Dedifferentiated amniotic fluid mesenchymal stem cell (primary cell): ENCODE data around the gene SORL1.
"Not testable (repeated sequence)": the region's sequence is repeated elsewhere in the genome, so short reads cannot be mapped to it uniquely, and the experiment has no call there.

Experiments
- DNase-seq: peaks from one replicate; pipeline ENCODE4 v3.0.0-alpha.2; 2016; ENCODE audit errors: extremely low spot score

The SORL1 gene

DNA sequence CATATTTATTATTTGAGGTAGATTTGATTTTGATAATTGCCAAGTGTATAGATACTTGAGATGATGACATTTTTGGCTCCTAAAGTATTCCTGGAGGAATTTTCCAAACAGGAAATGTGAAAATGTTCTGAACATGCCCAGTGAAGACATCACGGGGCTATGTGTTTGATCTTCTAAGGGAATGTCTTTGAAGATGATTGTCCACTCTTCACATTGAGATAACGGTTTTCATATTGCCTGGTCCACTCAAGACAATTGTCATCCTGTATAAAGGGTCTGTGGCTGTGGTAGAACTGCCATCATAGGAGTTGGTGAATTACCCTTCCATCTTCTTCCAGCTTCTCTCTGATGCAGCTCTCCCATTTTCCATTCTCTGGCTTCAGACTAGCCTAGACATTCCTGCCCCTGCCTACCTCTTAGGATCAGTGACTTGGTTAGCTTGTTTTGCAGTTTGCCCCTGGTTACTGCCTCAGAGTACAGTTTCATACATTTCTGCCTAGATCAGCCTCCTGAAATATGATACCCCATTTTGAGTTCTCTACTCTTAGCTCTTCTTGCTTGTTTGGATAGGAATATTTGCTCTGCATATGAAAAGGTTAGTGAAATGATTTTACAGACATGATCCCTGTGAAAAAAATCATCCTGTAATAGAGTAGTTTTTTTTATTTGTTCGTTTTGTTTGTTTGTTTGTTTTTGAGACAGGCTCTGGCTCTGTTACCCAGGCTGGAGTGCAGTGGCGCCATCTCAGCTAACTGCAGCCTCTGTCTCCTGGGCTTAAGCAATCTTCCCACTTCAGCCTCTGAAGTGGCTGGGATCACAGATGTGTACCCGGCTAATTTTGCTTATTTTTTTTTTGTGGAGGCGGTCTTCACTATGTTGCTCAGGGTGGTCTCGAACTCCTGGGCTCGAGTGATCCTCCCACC, 112.0 kb downstream of the SORL1 start:
- no peak for DNase-seq

DNA sequence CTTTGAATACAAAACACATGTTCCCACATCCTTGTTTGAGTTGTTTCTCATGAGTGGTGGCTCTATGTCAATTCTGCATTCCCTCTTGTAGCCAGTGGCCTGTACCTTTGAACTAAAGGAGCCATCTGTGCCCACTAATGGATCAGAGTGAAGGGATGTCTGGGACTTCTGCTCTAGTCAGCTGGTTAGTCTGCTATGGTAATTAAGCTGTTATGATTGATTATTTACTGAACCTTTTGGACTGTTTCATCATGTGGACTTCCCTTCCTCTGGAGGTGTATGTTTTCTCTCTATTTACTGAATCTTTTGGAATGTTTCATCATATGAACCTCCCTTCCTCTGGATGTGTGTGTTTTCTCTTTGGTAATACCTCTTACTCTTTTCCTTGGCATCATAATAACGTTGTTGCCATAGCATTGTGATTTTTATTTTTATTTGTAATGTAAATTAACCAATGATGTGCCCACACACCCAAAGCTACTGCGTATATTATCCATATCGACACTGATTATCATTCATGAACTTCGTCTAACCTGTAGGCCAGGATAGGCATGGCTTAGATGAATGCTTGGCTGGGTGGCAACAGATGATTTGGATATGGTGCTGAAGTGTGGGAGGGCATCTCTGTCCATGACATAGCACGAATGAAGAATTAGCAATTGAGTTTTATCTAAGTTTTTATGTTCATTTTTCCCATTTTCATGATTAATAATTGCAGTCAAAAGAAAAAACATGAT, 113.0 kb downstream of the SORL1 start:
- no peak for DNase-seq

DNA sequence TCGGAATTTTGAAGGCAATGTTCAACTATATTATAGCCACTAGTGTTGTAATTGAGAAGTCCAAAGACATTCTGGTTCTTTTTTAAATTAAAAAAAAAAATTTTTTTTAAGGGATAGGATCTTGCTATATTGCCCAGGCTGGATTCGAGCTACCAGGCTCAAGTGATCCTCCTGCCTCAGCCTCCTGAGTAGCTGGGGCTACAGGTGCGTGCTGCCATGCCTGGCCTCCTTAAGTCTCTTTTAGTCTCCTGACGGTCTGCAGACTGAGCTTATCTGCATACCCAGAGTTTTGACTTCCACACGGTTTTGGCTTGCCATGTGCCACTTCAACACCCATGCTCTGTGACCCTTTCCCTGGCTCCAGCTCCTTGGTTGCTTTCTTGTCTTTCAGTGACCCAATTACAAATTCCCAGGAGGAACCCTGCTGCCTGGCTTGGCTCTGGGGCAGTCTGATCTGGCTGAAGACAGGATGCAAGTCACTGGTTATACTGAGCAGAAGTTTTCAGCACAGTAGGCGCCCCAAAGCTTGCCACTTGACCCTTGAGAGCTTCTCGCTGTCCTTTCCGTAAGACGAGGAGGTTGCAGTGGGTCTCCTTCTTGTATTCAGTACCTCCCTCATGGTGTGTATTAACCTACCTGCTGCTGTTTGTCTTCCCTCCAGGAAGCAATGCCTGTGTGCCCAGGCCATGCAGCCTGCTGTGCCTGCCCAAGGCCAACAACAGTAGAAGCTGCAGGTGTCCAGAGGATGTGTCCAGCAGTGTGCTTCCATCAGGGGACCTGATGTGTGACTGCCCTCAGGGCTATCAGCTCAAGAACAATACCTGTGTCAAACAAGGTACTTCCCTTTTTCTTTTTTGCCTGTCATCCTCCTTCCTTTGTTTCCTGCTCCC, 114.4 kb downstream of the SORL1 start:
- no peak for DNase-seq

DNA sequence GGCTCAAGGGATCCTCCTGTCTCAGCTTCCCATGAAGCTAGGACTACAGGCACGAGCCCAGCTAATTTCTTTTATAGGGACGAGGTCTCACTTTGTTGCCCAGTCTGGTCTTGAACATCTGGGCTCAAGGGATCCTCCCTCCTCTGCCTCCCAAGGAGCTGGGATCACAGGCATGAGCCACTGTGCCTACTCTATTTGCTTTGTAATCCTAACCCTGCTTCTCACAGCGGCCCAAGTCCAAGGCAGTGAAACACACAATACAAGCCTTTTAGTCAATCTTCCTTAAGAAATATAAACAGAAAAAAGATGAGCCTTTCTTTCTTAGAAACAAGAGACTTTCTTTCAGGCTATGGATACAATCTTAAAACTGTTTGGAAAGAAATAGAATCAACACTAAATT, 115.9 kb downstream of the SORL1 start:
- DNase-seq, result no peak

DNA sequence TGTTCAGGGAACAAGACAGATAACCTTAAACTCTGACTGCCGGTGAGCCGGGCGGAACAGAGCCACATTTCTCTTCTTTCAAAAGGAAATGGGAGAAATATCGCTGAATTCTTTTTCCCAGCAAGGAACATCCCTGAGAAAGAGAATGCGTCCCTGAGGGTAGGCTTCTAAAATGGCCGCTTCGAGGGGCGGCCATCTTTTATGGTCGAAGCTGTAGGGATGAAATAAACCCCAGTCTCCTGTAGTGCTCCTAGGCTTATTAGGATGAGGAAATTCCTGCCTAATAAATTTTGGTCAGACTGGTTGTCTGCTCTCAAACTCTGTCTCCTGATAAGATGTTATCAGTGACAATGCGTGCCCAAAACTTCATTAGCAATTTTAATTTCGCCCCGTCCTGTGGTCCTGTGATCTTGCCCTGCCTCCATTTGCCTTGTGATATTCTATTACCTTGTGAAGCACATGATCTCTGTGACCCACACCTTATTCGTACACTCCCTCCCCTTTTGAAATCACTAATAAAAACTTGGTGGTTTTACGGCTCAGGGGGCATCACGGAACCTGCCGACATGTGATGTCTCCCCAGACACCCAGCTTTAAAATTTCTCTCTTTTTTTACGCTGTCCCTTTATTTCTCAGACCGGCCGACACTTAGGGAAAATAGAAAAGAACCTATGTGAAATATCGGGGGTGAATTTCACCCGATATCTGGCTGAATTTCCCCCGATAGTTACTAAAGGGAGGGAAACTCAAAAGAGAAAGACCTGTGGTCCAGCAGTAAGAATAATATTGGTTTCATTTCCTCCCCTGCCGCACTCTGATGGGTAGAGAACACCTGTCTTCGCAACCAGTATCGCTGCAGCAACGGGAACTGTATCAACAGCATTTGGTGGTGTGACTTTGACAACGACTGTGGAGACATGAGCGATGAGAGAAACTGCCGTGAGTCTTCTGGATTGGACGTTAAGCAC, 117.5 kb downstream of the SORL1 start:
- DNase-seq, result not testable (repeated sequence)

DNA sequence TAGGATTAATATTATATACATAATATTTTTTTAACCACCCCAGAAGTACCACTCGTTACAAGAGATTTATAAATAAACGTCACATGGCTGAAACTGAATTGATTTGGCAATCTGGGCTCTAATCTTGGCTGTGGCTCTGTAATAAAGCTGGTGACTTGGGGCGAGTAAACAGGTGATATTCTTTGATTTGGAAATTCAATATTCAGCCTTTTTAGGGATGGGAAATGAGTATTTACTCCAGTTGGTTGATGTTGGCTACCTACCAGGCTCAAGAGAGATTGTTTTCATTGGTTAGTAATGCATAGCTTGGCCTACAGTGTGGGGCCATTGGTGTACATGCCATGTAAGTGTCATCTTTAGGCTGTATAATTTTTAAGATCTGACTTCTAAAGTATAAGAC, 118.3 kb downstream of the SORL1 start:
- no peak for DNase-seq

DNA sequence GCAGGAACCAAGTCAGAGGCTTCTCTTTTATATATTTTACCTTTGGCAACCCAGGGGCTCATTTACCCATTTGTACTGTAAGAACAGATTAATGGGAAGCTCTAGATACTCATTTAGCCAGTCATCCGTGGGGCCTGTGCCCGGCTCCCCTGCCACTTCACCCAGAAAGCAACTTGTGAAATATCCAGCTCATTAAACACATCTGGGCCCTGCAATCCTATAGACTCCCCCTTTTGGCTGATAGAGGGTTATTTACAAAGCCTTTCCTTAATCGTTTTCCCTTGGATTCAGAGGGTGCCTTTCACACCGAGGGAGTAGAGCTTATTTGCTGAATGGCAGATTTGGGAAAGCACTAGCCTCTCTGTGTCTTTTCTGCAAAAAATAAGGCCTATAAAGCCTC, 119.4 kb downstream of the SORL1 start:
- DNase-seq, result no peak

DNA sequence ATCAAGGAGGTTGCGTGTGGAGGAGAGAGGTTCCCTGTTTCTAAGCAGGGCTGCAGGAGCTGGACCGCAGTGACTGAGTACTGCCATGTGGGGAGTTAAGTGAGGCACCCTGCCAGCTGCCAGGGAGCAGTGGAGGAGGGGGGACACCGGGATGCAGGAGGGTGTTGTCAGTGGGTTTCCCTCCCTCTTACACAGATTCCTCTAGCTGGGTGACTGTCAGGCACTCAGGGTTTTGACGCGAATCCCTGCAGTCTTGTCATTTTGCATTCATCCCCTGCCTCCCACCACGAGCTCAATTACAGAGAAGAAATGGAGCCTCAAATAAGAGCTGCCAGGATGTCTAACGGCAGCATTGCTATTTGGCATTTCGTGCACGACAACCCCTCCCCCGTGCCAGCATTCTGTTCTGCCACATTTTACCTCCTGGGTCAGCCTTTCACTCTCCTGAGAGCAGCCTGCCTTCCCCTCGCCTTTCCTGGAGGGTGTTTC, 120.5 kb downstream of the SORL1 start:
- no peak for DNase-seq

DNA sequence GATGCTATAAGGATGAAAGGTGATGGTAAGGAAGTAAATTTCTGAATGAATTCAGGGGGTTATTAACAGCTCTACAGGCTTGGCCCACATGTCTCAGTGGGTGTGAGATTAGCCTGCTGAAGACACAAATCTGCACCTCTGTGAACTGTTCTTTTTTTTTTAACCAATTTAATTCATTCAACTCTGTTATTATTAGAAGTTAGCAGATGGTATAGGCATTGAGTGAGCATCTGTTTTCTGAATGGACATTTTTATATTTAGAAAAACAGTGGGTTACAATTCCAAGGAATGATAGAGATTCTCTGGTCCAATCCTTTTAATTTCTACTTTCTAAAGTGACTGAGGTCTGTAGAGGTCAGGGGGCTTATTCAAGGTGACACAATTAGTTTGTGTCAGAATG, 122.7 kb downstream of the SORL1 start:
- DNase-seq, result no peak

DNA sequence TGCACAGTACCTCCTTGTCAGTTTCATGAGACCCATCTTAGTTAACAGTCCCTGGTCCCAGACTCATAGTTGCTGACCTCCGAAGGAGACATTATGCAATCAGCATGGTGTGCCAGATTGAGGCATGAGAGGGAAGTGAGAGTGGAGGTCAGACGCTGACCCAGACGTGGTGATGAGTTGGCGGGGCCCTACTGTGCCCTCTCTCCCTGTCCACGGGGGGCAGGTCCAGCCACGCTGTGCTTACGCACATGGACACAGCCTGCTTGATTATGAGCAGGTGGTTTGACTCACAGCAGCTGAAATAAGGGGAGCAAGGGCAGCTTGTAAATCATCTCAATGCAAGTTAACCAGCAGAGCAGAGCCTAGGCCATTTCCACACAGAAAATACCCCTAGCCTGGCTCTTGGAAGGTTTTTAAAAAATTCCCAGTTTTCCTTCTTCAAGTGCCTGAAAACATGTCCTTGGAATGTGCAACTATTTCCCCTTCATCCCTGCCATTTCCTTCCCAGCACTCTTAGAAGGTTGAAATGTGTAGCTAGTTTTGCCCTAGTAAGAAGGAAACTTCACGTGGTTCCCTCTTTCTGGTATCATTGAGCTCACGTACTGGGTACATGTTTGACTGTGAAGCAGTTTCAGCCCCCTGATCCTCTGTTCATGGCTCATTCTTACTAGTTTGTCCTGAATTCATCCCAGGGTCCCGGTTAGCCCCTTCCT, 123.3 kb downstream of the SORL1 start:
- no peak for DNase-seq

DNA sequence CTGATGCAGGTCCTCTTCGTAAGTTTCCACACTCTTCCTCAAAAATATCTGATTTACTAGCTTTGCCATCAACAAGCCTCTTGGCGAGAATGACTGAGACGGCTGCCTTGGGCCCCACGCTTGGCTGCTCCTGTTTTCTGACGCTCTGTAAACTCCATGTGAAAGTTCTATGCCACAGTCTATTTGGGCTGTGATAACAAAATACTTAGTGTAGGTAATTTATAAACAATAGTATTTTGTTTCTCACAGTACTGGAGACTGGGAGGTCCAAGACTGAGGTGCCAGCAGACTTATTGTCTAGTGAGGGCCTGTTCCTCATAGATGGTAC, 123.8 kb downstream of the SORL1 start:
- DNase-seq, result no peak

DNA sequence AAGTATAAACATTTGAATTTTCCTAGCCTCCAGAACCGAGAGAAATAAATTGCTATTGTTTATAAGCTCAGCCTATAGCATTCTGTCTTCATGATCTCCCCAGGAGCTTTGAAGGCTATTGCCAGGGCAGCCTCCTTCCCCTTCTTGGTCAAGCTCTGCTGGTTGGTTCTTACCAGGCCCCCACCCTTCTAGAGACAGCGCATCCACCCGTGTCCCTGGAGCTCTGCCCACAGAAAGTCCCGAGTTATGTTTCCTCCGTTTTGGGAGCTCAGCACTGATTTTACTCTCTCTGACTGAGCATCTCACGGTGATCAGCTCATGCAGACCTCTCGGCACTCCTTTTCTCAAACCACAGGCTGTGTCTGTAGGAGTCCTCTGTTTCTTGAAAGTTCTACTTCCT, 124.4 kb downstream of the SORL1 start:
- no peak for DNase-seq

DNA sequence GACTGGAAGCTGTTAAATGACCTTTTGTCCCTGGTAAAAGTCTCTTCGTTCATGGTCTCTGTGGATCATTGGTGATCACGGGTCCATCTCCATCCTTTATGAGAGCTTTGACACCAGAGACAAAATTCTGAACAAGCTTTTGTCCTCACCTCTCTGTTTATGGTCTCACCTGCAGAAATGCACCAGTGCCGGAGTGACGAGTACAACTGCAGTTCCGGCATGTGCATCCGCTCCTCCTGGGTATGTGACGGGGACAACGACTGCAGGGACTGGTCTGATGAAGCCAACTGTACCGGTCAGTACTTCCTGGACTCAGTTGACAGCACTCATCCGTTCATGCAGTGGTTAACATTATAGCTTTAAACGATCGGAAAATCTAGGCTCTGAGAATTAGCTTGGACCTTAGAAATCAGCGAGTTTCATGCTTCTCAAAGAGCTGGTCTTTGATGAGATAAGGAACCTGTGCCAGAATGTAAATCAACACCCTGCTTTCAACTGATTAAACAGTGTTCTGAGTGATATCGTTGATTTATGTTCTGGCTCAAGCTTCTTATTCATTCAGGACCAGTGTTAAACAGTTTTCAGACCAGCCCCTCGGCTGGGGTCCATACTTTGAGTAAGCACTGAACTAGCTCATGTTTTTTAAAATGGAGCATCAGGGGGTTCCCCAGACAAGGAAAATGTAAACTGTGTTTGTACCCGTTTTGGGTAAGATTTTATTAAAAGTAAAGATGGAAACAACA, 125.2 kb downstream of the SORL1 start:
- DNase-seq, result no peak

DNA sequence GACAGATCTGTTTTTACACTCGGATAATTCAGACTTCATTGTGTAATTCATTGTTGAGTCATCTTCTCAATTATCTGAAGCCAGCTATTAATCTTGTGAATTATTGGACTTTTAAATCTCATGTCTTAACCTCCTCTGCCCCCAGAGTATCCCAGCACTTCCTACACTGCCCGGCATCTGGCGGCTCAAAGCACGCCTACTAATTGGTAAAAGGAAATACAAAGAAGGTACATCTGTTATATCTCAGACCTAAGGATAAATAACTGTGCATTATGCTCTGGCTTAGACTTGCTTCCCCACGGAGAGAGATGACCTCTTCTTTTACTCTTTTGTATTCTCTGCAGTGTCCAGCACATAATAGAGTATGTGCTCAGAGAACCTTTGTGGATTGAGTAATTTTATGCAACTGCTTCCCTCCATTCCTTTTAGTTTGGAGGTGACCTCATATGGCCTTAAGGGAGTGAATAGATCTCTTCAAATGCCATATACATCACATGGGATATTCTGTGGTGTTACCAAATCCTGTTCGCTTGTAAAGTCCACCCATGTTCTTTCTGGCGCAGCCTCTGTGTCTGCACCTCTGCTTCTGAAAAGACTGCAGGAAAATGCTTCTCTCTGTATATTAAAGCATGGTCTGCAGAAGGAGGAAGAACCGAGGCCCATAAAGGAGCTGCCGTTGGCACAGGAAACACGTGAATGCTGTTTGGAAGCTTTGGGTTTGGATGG, 126.3 kb downstream of the SORL1 start:
- DNase-seq, result no peak

DNA sequence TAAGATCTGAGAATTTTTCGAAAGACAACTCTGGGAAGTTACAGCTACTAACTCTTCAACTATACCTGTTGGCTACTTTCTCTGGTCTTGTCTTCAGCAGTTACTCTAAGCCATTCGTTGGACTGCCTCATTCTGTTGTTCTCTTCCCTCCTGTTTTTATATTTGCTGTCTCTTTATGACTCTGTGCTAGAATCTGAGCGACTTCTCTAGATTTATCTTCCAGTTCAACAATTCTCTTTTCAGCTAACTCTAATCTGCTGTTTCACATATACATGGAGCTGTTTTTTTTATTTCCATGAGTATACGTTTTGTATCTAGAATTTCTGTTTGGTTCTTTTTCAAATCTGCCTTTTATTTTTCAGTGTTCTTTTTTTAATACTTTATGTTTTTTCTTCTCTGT, 128.0 kb downstream of the SORL1 start:
- DNase-seq, result no peak

DNA sequence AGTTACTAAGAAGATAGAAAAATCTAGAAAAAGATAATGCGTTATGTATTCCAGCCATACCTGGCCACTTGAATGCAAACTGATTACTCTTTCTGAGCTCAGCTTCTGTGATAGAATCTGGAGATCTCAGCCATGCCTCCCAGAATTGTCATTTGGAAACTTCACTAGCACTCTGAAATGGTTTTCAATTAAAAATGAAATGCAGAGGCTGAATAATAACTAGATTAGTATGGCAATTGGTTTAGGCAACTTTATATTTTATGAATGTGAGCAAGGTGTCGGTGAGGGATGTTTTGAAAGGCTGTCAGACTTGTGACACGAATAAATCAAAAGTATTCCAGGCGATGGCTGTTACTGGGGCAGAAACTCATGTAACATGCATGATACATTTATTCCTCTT, 129.5 kb downstream of the SORL1 start:
- no peak for DNase-seq

DNA sequence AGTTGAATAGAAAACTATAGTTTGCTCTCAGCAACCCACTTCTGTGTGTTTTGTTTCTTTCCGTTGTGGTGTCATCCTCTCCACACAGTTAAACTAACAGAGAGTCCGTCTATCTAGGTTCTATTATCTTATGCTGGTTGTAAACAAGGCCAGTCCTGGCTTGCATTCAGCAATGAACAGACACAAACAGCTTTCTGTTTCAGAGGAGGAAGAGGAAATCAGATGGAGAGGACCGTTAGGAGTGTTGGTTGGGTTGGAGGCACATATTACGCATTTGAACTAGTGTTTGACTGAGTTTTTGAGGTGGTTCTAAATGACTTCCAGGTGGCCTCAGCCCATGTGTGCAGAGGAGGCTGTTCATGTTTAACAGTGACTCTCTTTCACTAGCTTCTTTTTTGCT, 130.2 kb downstream of the SORL1 start:
- DNase-seq, result no peak

DNA sequence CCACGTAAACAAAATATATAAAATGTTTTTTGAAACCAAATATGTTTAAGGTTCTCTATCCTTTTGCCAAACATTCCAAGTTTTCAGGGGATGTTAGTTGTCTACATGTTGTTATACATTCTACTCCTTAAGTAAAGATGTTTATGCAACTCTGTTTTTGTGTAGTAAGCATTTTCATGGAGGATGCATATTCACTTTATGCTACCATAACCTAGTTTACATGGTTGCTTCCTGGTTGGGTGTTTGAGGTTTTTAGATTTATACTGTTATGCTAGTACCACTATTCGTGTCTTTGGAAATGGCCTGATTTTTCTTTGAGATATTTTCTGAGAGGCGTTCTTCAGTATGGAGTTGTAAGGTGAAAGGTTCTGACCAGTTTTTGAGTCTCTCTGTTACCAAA, 131.7 kb downstream of the SORL1 start:
- DNase-seq, result no peak

DNA sequence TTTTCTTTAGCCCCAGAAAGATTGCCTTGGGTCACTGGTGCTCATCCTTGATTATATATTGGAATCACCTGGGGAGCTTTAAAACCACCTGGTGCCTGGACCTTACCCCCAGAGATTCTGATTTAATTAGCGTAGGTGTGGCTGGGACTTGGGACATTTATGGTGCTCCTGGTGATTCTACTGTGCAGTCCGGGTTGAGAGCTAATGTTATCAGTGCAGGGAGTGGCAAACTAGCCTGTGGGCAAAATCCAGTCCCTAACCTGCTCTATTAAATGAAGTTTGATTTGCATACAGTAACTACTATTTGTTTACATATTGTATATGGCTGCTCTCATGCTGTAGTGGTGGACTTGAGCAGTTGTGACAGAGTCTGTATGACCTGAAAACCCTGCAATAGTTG, 134.6 kb downstream of the SORL1 start:
- DNase-seq, result no peak
